ENCODE results near the gene RAB31. TPM values are rescaled to one million over a fixed set of nuclear protein-coding genes. Genes with fewer than 3 reads are reported as not detected.

RAB31 gene
- total RNA-seq, 2 donors from 2014 or later, result 4.3 to 8.0 TPM

- DNase-seq, result no peak
- intact Hi-C loops (cut with DNase I), result no loop called here
- Histone ChIP-seq H3K27me3 (no peaks in the 10 kb centered on the region), H3K4me3 (no peak overlapping the region), H3K9me3 (no peaks in the 10 kb centered on the region), H3K27ac (no peak overlapping the region), H3K4me1 (no peaks in the 10 kb centered on the region), H3K36me3 (replicated peaks in 1 of 2; ENCODE audit: insufficient read depth in 1 of 2, low read depth in 2 of 2) (no peaks in the 10 kb centered on the region)
- no peak for TF ChIP-seq CTCF (IDR thresholded peaks at IDR 0.05)
- TF ChIP-seq POLR2A (IDR thresholded peaks at IDR 0.05), result no peak
- WGBS, 2 donors, result 54 to 62% methylated on average over 5 of the region's 5 CpGs
- no peak for ATAC-seq
Measured at GRCh38 chr18:9905401-9905922, 197.4 kb downstream of the RAB31 start.

- Histone ChIP-seq H3K4me1 (no peaks in the 10 kb centered on the region), H3K36me3 (replicated peaks in 1 of 2; ENCODE audit: insufficient read depth in 1 of 2, low read depth in 2 of 2) (no peaks in the 10 kb centered on the region), H3K9me3 (no peaks in the 10 kb centered on the region), H3K27me3 (no peaks in the 10 kb centered on the region), H3K27ac (no peak overlapping the region), H3K4me3 (no peak overlapping the region)
- TF ChIP-seq CTCF (IDR thresholded peaks at IDR 0.05), result no peak
- no peak for TF ChIP-seq POLR2A (IDR thresholded peaks at IDR 0.05)
- ATAC-seq (no peak), DNase-seq (no peak)
- intact Hi-C loops (cut with DNase I), result no loop called here
- 61 to 70% methylated on average over 3 of the region's 3 CpGs for WGBS, 2 donors
Measured at GRCh38 chr18:9906481-9906880, 198.4 kb downstream of the RAB31 start.

- H3K27me3 ChIP-seq, result no peaks in the 10 kb centered on the region
- no peaks in the 10 kb centered on the region for H3K36me3 ChIP-seq (replicated peaks in 1 of 2; ENCODE audit: insufficient read depth in 1 of 2, low read depth in 2 of 2)
- 86 to 90% methylated on average over 4 of the region's 4 CpGs for WGBS, 2 donors
- H3K9me3 ChIP-seq, result no peaks in the 10 kb centered on the region
- H3K27ac ChIP-seq, result no peak overlapping the region
- ATAC-seq (no peak), DNase-seq (no peak)
- intact Hi-C loops (cut with DNase I), result no loop called here
- H3K4me3 ChIP-seq, result no peak overlapping the region
- TF ChIP-seq CTCF (IDR thresholded peaks at IDR 0.05) (no peak), POLR2A (IDR thresholded peaks at IDR 0.05) (no peak)
- peaks cover 1% of the 10 kb centered on the region for H3K4me1 ChIP-seq
Measured at GRCh38 chr18:9907867-9908266, 199.8 kb downstream of the RAB31 start.

- Histone ChIP-seq H3K9me3 (no peaks in the 10 kb centered on the region), H3K4me1 (peaks cover 5% of the 10 kb centered on the region), H3K27ac (no peak overlapping the region), H3K36me3 (replicated peaks in 1 of 2; ENCODE audit: insufficient read depth in 1 of 2, low read depth in 2 of 2) (no peaks in the 10 kb centered on the region), H3K27me3 (no peaks in the 10 kb centered on the region), H3K4me3 (no peak overlapping the region)
- intact Hi-C loops (cut with DNase I), result no loop called here
- no peak for TF ChIP-seq CTCF (IDR thresholded peaks at IDR 0.05)
- TF ChIP-seq POLR2A (IDR thresholded peaks at IDR 0.05), result no peak
- DNase-seq (no peak), ATAC-seq (no peak)
Measured at GRCh38 chr18:9910071-9910470, 202.0 kb downstream of the RAB31 start.

GRCh38 chr18:9910661-9911060 lies 202.6 kb downstream of the RAB31 start:
- Histone ChIP-seq H3K27ac (no peak overlapping the region), H3K9me3 (no peaks in the 10 kb centered on the region), H3K36me3 (replicated peaks in 1 of 2; ENCODE audit: insufficient read depth in 1 of 2, low read depth in 2 of 2) (no peaks in the 10 kb centered on the region), H3K4me3 (no peak overlapping the region), H3K27me3 (no peaks in the 10 kb centered on the region), H3K4me1 (peaks cover 7% of the 10 kb centered on the region)
- ATAC-seq (no peak), DNase-seq (peak in 1 of 4 donors; percentile 18)
- TF ChIP-seq POLR2A (IDR thresholded peaks at IDR 0.05) (no peak), CTCF (IDR thresholded peaks at IDR 0.05) (no peak)
- intact Hi-C loops (cut with DNase I), result no loop called here
- WGBS, 2 donors, result 73 to 95% methylated on average over 2 of the region's 2 CpGs
